Right lobe of liver (tissue), 4 donors: ENCODE data around the gene SLCO3A1.

ENCODE experiments used
- POLR2A ChIP-seq: fragments of 450-650 bp; IDR thresholded peaks from one replicate; pipeline ENCODE4 v1.6.1; 2017; ENCODE audit warnings: antibody characterized with exemption, mild to moderate bottlenecking
- TF ChIP-seq, protein P1 (sequence below), 4 donors: fragments of 200-600 bp in 3 of 4; fragments of 450-650 bp in 1 of 4; IDR thresholded peaks; one replicate each; pipeline versions ENCODE4 v1.5.1 to v1.8.0; 2016 to 2022; ENCODE audit warnings: antibody characterized with exemption in 4 of 4, mild to moderate bottlenecking in 2 of 4
- donor health status: DM: no; HTN: no; CAD: no.
- donor health status: DM: no; HTN: no; CAD: no.
- donor health status: DM: no; HTN: yes; CAD: no.

DNA sequence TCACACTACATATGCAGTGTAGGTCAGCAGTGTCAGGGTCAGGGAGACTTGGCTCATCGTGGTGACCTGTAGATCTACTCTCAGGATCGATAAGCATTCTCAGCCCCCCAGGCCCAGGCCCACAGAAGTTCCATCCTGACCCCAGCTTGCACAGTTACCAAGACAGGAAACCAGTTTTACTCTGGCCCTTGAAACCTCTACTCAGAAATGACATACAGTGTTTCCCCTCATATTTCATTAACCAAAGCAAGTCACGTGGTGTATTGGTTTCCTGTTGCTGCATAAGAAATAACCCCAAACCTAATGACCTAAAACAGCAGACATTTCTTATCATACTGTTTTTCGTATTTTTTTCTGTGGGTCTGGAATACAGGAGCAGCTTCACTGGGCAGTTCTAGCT is 242.2 kb downstream of the SLCO3A1 start:
- TF ChIP-seq, protein P1, sequence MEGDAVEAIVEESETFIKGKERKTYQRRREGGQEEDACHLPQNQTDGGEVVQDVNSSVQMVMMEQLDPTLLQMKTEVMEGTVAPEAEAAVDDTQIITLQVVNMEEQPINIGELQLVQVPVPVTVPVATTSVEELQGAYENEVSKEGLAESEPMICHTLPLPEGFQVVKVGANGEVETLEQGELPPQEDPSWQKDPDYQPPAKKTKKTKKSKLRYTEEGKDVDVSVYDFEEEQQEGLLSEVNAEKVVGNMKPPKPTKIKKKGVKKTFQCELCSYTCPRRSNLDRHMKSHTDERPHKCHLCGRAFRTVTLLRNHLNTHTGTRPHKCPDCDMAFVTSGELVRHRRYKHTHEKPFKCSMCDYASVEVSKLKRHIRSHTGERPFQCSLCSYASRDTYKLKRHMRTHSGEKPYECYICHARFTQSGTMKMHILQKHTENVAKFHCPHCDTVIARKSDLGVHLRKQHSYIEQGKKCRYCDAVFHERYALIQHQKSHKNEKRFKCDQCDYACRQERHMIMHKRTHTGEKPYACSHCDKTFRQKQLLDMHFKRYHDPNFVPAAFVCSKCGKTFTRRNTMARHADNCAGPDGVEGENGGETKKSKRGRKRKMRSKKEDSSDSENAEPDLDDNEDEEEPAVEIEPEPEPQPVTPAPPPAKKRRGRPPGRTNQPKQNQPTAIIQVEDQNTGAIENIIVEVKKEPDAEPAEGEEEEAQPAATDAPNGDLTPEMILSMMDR (IDR thresholded peaks at IDR 0.05) = no peak
- TF ChIP-seq POLR2A = no peak
